NCI-H510A (cell line): ENCODE data around the gene RPS15.
A peak's percentile ranks its signal among the peaks of the same experiment; 100 is the strongest.

Source experiments
- DNase-seq: peaks from one replicate; lab custom pipeline; 2025; lab: John Stamatoyannopoulos, UW

Gene RPS15

DNA sequence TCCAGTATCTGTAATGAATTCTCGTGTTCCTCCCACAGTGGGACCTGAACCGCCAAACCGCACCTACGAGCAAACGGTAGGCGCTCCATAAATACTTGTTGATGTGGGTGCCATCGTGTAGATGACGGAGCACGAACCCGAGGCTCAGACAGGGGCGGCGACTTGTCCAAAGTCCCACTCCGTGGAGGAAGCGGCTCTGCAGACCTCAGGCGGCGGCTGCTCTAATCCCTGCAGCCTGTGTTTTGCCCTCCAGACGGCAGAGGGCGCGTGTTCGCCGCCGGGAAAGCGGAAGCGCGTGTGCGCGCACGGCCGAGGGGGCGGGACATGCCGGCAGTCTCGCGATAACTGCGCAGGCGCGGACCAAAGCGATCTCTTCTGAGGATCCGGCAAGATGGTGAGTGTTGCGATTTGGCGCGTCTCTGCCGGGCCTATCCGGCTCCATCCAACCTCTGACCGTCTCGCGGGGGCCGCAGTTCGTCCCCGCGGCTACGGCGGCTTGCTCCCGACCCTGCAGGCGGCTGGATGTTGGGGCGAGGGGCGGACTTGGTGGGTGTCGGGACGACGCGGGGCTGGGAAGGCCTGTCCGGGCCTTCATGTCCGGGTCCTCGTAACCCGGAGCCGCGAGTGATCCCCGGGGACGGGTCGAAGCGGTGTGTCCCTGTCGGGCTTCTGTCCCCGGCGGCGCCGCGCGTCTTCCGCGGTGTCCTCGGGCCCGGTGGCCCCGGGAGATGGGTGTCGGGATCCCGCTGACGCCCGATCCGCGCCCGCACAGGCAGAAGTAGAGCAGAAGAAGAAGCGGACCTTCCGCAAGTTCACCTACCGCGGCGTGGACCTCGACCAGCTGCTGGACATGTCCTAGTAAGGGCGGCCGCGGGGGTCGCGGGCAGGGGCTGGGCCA, at the start of gene RPS15:
Gene RPS15, plus strand, starts transcription at position 362 of the 898 bp plus-strand sequence. Its CDS starts 30 bp downstream, at position 392.
- DNase-seq = peak; percentile 70

GRCh38 chr19:1388637-1389026, 49.6 kb upstream of the RPS15 start:
- no peak for DNase-seq

DNA sequence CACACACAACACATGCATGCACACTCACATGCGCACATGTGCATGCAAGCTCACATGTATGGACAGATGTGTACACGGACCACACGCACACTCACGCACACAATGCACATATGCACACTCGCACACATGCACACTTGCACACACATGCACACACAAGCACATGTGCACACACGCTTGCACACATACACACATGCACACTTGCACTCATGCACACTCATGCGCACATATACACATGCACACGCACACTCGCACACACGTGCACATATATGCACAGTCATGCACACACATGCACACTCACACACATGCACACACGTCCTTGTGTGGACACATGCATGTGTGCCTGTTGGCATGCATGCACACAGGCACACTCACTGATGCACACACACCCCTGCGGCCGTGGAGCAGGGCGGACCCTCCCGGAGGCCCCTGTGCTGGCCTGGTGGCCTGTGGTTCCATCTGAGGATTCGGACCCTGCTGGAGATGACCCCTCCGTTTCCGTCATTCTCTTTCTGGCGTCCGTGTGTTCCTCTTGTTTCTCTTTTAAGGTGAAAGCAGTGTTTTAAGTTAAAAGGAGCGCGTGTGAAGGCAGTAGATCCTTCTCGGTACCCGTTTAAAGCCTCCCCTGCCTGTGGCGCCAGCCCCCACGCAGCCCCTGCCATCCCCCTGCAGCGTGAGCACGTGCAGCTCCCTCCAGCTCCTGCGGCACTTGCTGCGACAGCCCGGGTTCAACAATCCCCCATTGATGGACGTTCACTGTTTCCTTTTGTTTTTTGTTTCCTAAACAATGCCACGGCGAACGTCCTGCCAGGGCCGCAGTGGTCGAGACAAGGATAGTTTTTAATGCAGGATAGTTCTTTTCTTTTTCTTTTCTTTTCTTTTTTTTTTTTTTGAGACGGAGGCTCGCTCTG, 48.9 kb upstream of the RPS15 start:
- no peak for DNase-seq

GRCh38 chr19:1390890-1391423, 47.2 kb upstream of the RPS15 start:
- no peak for DNase-seq

GRCh38 chr19:1392407-1392806, 45.8 kb upstream of the RPS15 start:
- no peak for DNase-seq

GRCh38 chr19:1392939-1393530, 45.2 kb upstream of the RPS15 start:
- no peak for DNase-seq

- no peak for DNase-seq
These were observed 44.4 kb upstream of the RPS15 start for GRCh38 chr19:1393841-1394240.

DNA sequence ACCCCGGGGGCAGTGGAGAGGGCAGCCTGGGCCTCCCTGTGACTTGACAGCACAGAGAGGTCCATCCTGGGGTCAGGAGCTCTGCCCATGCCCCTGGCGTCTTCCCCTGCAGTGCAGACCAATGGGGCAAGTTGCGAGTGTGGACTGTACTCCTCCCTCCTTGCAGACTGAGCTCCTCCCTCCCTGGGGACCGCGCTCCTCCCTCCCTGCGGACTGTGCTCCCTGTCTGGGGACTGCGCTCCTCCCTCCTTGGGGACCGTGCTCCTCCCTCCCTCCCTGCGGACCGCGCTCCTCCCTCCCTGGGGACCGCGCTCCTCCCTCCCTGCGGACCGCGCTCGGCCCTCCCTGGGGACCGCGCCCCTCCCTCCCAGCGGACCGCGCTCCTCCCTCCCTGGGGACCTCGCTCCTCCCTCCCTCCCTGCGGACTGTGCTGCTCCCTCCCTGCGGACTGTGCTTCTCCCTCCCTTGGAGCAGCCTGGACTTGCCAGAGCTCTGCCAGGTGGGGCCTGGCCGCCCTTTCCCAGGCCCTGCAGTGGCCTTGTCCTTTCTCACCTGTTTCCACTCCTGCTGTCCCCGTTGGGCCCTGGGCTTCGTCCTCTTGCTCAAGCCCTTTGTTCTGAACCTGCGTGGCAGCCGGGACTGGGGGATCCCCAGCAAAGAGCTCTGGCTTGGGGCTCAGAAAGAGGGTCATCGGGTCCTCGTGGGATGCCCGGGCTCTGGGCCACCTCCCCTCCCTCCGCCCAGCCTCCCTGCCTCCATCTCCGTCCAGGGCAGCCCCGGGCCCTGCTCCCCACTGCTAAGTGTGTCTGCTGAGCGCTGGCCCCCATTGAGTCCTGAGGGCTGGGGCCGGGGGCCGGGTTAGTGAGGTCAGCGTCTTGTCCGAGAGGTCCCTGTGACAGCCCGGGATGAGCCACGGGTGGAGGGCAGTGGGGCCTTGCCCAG, 43.7 kb upstream of the RPS15 start:
- DNase-seq = no peak

- DNase-seq = no peak
These were observed 42.8 kb upstream of the RPS15 start for GRCh38 chr19:1395194-1396018.

DNA sequence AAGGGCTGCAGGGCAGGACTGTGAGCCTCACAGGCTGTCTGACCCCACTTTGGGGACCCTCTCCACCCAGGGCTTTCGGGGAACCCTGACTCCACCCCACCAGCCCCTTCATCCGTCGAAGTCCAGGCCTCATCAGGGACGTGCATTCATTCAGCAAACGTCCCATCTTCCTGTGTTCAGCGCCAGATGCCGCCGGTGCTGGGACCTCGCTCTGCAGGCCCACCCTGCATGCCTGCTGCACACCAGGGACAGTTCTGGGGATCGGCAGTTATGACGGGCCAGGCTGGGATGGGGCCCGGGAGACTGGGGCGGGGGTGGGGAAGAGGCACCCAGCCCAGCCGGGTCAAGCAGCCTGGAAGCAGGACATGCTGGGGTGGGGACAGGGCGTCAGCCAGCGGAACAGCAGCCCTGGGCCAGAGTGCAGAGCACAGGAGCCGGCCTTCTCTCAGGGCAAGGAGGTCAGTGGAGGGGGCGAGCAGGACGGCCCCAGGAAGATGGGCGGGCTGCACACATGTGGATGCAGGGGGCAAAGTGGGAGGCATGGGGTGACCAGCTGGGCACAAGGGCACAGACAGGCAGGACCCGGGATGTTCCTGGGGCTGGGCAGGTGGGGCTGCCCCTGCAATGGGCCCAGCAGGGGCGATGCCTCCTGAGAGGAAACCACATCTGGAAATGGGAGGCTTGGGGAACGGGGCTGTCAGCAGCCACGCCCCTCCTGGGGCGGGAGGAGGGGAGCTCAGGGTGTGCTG, 42.0 kb upstream of the RPS15 start:
- no peak for DNase-seq

GRCh38 chr19:1396768-1397679, 41.2 kb upstream of the RPS15 start:
- DNase-seq = no peak

DNA sequence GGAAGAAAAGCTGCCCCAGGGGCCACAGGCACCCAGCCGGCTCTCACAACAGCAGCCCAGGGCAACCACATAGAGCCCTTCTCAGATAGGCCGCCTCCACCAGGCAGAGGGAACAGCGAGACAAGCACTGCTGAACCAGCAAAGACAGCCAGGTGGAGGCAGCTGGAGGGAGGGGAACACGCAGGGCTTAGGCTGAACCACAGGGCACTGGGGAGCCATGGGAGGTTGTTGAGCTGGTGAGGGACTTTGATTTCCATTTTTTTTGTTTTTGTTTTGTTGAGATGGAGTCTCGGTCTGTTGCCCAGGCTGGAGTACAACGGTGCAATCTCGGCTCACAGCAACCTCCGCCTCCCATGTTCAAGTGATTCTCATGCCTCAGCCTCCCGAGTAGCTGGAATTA, 40.4 kb upstream of the RPS15 start:
- DNase-seq = no peak

DNA sequence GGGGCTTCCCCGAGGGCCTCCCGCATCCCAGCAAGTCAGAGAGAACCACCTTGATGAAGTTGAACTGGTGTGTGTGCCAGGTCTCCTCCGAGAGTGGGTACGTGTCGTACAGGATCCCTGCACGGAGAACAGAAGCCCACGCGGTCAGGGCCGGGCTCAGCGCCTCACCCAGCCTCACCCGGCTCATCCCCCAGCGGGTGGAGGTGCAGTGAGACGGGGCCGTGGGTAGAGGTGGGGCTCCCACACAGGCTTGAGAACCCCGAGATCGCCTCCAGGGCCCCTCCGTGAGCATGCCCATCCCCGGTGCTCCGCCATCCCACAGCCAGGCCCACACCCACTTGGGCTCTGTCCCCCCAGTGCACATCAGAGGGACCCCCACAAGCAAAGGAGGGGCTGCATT, 39.1 kb upstream of the RPS15 start:
- DNase-seq = no peak

GRCh38 chr19:1399745-1400144, 38.5 kb upstream of the RPS15 start:
- no peak for DNase-seq

- no peak for DNase-seq
These were observed 37.7 kb upstream of the RPS15 start for GRCh38 chr19:1400281-1401137.

GRCh38 chr19:1401138-1401888, 36.9 kb upstream of the RPS15 start, which contains the start of gene GAMT:
Gene GAMT (minus strand): TSS chr19:1401542. CDS start chr19:1401476, 66 bp downstream.
- DNase-seq = no peak

- DNase-seq = no peak
These were observed 36.3 kb upstream of the RPS15 start for GRCh38 chr19:1401889-1402217.
